ENCODE data around the gene ENPP7. TPM values are rescaled to one million over a fixed set of nuclear protein-coding genes. Genes with fewer than 3 reads are reported as not detected.

The ENPP7 gene
- total RNA-seq, 1 experiment from 2014 or later: not detected

DNA sequence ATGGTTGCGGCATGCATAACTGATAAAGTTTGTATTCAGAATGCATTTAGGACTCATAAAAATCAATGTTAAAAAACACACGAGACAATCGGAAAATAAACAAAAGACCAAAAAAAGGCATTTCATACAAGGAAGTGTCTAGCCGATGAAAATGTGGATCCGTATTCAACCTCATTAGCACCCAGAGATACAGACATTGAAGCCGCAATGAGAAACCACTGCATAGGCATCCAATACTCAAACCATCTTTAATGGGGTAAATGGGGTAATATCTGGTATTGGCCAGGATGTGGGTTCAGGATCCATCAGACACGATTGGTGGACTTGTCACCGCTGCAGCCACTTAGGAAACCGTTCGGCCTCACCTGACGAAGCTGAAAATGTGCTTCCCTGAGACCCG lies 47.4 kb upstream of the ENPP7 start:
- DNase-seq (ENCODE audit: low spot score): no peak
- POLR2A ChIA-PET (ENCODE audit: low non-redundant PET): no interaction called here
- intact Hi-C loops (cut with micrococcal nuclease; ENCODE audit: unreplicated experiment): no loop called here

GRCh38 chr17:79684132-79684985 lies 46.4 kb upstream of the ENPP7 start:
- no peak for TF ChIP-seq EZH2 (IDR thresholded peaks at IDR 0.05; ENCODE audit: borderline replicate concordance, low read depth, low read length, poor library complexity, severe bottlenecking)
- TF ChIP-seq, protein P1, sequence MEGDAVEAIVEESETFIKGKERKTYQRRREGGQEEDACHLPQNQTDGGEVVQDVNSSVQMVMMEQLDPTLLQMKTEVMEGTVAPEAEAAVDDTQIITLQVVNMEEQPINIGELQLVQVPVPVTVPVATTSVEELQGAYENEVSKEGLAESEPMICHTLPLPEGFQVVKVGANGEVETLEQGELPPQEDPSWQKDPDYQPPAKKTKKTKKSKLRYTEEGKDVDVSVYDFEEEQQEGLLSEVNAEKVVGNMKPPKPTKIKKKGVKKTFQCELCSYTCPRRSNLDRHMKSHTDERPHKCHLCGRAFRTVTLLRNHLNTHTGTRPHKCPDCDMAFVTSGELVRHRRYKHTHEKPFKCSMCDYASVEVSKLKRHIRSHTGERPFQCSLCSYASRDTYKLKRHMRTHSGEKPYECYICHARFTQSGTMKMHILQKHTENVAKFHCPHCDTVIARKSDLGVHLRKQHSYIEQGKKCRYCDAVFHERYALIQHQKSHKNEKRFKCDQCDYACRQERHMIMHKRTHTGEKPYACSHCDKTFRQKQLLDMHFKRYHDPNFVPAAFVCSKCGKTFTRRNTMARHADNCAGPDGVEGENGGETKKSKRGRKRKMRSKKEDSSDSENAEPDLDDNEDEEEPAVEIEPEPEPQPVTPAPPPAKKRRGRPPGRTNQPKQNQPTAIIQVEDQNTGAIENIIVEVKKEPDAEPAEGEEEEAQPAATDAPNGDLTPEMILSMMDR (conservative IDR thresholded peaks at IDR 0.05; ENCODE audit: low read depth, low read length): no peak
- H3K27ac ChIP-seq (ENCODE audit: low read depth, low read length, poor library complexity, severe bottlenecking): no peak overlapping the region
- H3K4me3 ChIP-seq (ENCODE audit: low read depth, low read length, poor library complexity, severe bottlenecking): no peak overlapping the region
- H3K4me1 ChIP-seq (ENCODE audit: insufficient read depth, low read length, poor library complexity, severe bottlenecking): no peaks in the 10 kb centered on the region
- intact Hi-C loops (cut with micrococcal nuclease; ENCODE audit: unreplicated experiment): no loop called here
- H3K9me3 ChIP-seq (ENCODE audit: low read depth, low read length, poor library complexity, severe bottlenecking): no peaks in the 10 kb centered on the region
- ChIA-PET CTCF (no interaction called here), POLR2A (ENCODE audit: low non-redundant PET) (no interaction called here)
- no TSS peak for BruUV-seq (replicated peaks)
- peaks cover 68% of the 10 kb centered on the region for H3K27me3 ChIP-seq (replicated peaks; ENCODE audit: insufficient read depth, low read depth, low read length, poor library complexity)
- H3K36me3 ChIP-seq (ENCODE audit: insufficient read depth, low read length, poor library complexity, severe bottlenecking): no peaks in the 10 kb centered on the region
- no peak for DNase-seq (ENCODE audit: low spot score)

More for the DNA sequence above, 47.4 kb upstream of the ENPP7 start:
- peaks cover 66% of the 10 kb centered on the region for H3K27me3 ChIP-seq (replicated peaks; ENCODE audit: insufficient read depth, low read depth, low read length, poor library complexity)
- no peak overlapping the region for H3K27ac ChIP-seq (ENCODE audit: low read depth, low read length, poor library complexity, severe bottlenecking)
- H3K9me3 ChIP-seq (ENCODE audit: low read depth, low read length, poor library complexity, severe bottlenecking): no peaks in the 10 kb centered on the region
- BruUV-seq (replicated peaks): no TSS peak
- no peaks in the 10 kb centered on the region for H3K4me1 ChIP-seq (ENCODE audit: insufficient read depth, low read length, poor library complexity, severe bottlenecking)
- CTCF ChIA-PET: no interaction called here
- H3K4me3 ChIP-seq (ENCODE audit: low read depth, low read length, poor library complexity, severe bottlenecking): no peak overlapping the region
- no peaks in the 10 kb centered on the region for H3K36me3 ChIP-seq (ENCODE audit: insufficient read depth, low read length, poor library complexity, severe bottlenecking)
- TF ChIP-seq EZH2 (IDR thresholded peaks at IDR 0.05; ENCODE audit: borderline replicate concordance, low read depth, low read length, poor library complexity, severe bottlenecking): no peak
- TF ChIP-seq, protein P1 (conservative IDR thresholded peaks at IDR 0.05; ENCODE audit: low read depth, low read length): no peak

- H3K36me3 ChIP-seq (ENCODE audit: insufficient read depth, low read length, poor library complexity, severe bottlenecking): no peaks in the 10 kb centered on the region
- no TSS peak for BruUV-seq (replicated peaks)
Observed at GRCh38 chr17:79685121-79685520, 45.6 kb upstream of the ENPP7 start.

More at GRCh38 chr17:79685121-79685520, 45.6 kb upstream of the ENPP7 start:
- Histone ChIP-seq H3K27me3 (replicated peaks; ENCODE audit: insufficient read depth, low read depth, low read length, poor library complexity) (peaks cover 76% of the 10 kb centered on the region), H3K4me3 (ENCODE audit: low read depth, low read length, poor library complexity, severe bottlenecking) (no peak overlapping the region), H3K4me1 (ENCODE audit: insufficient read depth, low read length, poor library complexity, severe bottlenecking) (no peaks in the 10 kb centered on the region), H3K27ac (ENCODE audit: low read depth, low read length, poor library complexity, severe bottlenecking) (no peak overlapping the region), H3K9me3 (ENCODE audit: low read depth, low read length, poor library complexity, severe bottlenecking) (no peaks in the 10 kb centered on the region)
- TF ChIP-seq EZH2 (IDR thresholded peaks at IDR 0.05; ENCODE audit: borderline replicate concordance, low read depth, low read length, poor library complexity, severe bottlenecking): no peak
- TF ChIP-seq, protein P1 (conservative IDR thresholded peaks at IDR 0.05; ENCODE audit: low read depth, low read length): no peak
- DNase-seq (ENCODE audit: low spot score): no peak
- ChIA-PET CTCF (no interaction called here), POLR2A (ENCODE audit: low non-redundant PET) (no interaction called here)
- intact Hi-C loops (cut with micrococcal nuclease; ENCODE audit: unreplicated experiment): no loop called here
